22Rv1 (cell line): ENCODE data around the gene KCNS1.

Experiments
- CTCF ChIP-seq: fragments of 450-650 bp; IDR thresholded peaks from 2 replicates; pipeline ENCODE4 v1.5.1; 2017; ENCODE audit warnings: mild to moderate bottlenecking
- ZFX ChIP-seq: fragments of 450-650 bp; IDR thresholded peaks from 2 replicates; pipeline ENCODE4 v1.6.1; 2017; ENCODE audit warnings: antibody characterized with exemption, borderline replicate concordance

- TF ChIP-seq CTCF = no peak
- TF ChIP-seq ZFX = no peak
Measured at GRCh38 chr20:45056473-45057173, 44.3 kb downstream of the KCNS1 start.
